Measurements from ENCODE around the gene F2RL3.

Gene F2RL3

GRCh38 chr19:16876904-16877361, 11.9 kb upstream of the F2RL3 start:
- TF ChIP-seq FOXA1 (IDR thresholded peaks at IDR 0.05) (no peak), SP1 (IDR thresholded peaks at IDR 0.05) (no peak), NFRKB (IDR thresholded peaks at IDR 0.05) (no peak)
- TF ChIP-seq, protein P1, sequence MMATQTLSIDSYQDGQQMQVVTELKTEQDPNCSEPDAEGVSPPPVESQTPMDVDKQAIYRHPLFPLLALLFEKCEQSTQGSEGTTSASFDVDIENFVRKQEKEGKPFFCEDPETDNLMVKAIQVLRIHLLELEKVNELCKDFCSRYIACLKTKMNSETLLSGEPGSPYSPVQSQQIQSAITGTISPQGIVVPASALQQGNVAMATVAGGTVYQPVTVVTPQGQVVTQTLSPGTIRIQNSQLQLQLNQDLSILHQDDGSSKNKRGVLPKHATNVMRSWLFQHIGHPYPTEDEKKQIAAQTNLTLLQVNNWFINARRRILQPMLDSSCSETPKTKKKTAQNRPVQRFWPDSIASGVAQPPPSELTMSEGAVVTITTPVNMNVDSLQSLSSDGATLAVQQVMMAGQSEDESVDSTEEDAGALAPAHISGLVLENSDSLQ (IDR thresholded peaks at IDR 0.05) = no peak
- no peak for DNase-seq (ENCODE audit: extremely low spot score)
- POLR2A ChIA-PET = no interaction called here
- CTCF ChIA-PET = no interaction called here

- POLR2A ChIA-PET = no interaction called here
- CTCF ChIA-PET = no interaction called here
These were observed 11.2 kb upstream of the F2RL3 start for GRCh38 chr19:16877581-16877980.

GRCh38 chr19:16878181-16878965, 10.4 kb upstream of the F2RL3 start:
- POLR2A ChIA-PET = no interaction called here
- TF ChIP-seq, protein P1 (IDR thresholded peaks at IDR 0.05) = no peak
- TF ChIP-seq ARNT (IDR thresholded peaks at IDR 0.05) = no peak
- no peak for TF ChIP-seq FOXM1 (IDR thresholded peaks at IDR 0.05; ENCODE audit: borderline replicate concordance)
- no peak for TF ChIP-seq FOXK2 (IDR thresholded peaks at IDR 0.05)
- no peak for TF ChIP-seq TARDBP (IDR thresholded peaks at IDR 0.05)
- no peak for TF ChIP-seq HDGF (IDR thresholded peaks at IDR 0.05; ENCODE audit: borderline replicate concordance)
- TF ChIP-seq CTBP1 (IDR thresholded peaks at IDR 0.05; ENCODE audit: borderline replicate concordance) = no peak
- TF ChIP-seq SUZ12 (IDR thresholded peaks at IDR 0.05) = no peak
- TF ChIP-seq ELF4 (IDR thresholded peaks at IDR 0.05) = no peak
- TF ChIP-seq ZNF384 (IDR thresholded peaks at IDR 0.05) = no peak
- TF ChIP-seq NFRKB (IDR thresholded peaks at IDR 0.05) = no peak
- DNase-seq (ENCODE audit: extremely low spot score) = no peak
- CTCF ChIA-PET = no interaction called here

More at GRCh38 chr19:16877581-16877980, 11.2 kb upstream of the F2RL3 start:
- TF ChIP-seq TARDBP (IDR thresholded peaks at IDR 0.05) (no peak), LEF1 (IDR thresholded peaks at IDR 0.05; ENCODE audit: borderline replicate concordance) (no peak), ZNF384 (IDR thresholded peaks at IDR 0.05) (no peak), SUZ12 (IDR thresholded peaks at IDR 0.05) (no peak), FOXA1 (IDR thresholded peaks at IDR 0.05) (no peak), L3MBTL2 (conservative IDR thresholded peaks at IDR 0.05) (no peak)
- TF ChIP-seq, protein P1 (IDR thresholded peaks at IDR 0.05) = no peak
- no peak for DNase-seq (ENCODE audit: extremely low spot score)

GRCh38 chr19:16880884-16881554, 7.8 kb upstream of the F2RL3 start:
- CTCF ChIA-PET = no interaction called here
- no peak for TF ChIP-seq ARNT (IDR thresholded peaks at IDR 0.05)
- TF ChIP-seq CTBP1 (IDR thresholded peaks at IDR 0.05; ENCODE audit: borderline replicate concordance) = no peak
- no peak for TF ChIP-seq FOXM1 (IDR thresholded peaks at IDR 0.05; ENCODE audit: borderline replicate concordance)
- no peak for TF ChIP-seq ZNF384 (IDR thresholded peaks at IDR 0.05)
- TF ChIP-seq FOXK2 (IDR thresholded peaks at IDR 0.05) = no peak
- TF ChIP-seq TARDBP (IDR thresholded peaks at IDR 0.05) = no peak
- TF ChIP-seq LEF1 (IDR thresholded peaks at IDR 0.05; ENCODE audit: borderline replicate concordance) = no peak
- TF ChIP-seq FOXA1 (IDR thresholded peaks at IDR 0.05) = no peak
- no peak for TF ChIP-seq L3MBTL2 (conservative IDR thresholded peaks at IDR 0.05)
- TF ChIP-seq, protein P1 (IDR thresholded peaks at IDR 0.05) = no peak
- no peak for TF ChIP-seq SUZ12 (IDR thresholded peaks at IDR 0.05)
- TF ChIP-seq HDGF (IDR thresholded peaks at IDR 0.05; ENCODE audit: borderline replicate concordance) = no peak
- no peak for TF ChIP-seq SP1 (IDR thresholded peaks at IDR 0.05)
- no peak for TF ChIP-seq NFRKB (IDR thresholded peaks at IDR 0.05)
- TF ChIP-seq BHLHE40 (IDR thresholded peaks at IDR 0.05; ENCODE audit: borderline replicate concordance) = no peak
- TF ChIP-seq ELF4 (IDR thresholded peaks at IDR 0.05) = no peak
- no peak for DNase-seq (ENCODE audit: extremely low spot score)
- POLR2A ChIA-PET = no interaction called here

- ChIA-PET POLR2A (no interaction called here), CTCF (no interaction called here)
- no peak for DNase-seq (ENCODE audit: extremely low spot score)
- TF ChIP-seq SUZ12 (IDR thresholded peaks at IDR 0.05) (no peak), ZNF384 (IDR thresholded peaks at IDR 0.05) (no peak)
These were observed 6.7 kb upstream of the F2RL3 start for GRCh38 chr19:16882146-16882545.

DNA sequence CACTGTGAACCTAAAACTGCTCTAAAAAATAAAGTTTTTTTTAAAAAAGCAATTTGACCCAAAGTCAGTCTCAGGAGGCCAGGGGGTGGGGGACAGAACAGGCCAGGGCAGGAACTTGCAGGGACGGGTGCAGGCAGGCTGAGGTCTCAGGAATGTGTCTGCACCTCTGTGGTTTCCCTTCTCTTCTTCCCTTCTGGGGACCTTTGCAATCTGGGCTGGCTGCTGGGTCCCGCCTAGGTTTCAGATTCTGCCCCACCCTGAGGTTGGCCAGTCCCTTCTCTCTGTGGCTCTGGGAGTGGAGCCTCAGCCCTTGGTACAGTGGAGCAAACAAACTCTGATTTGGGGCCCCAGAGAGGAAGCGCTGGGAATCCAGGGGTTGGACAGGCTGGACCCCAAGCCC, 5.3 kb upstream of the F2RL3 start:
- TF ChIP-seq FOXM1 (IDR thresholded peaks at IDR 0.05; ENCODE audit: borderline replicate concordance) = no peak
- TF ChIP-seq CTBP1 (IDR thresholded peaks at IDR 0.05; ENCODE audit: borderline replicate concordance) = no peak
- TF ChIP-seq FOXK2 (IDR thresholded peaks at IDR 0.05) = no peak
- no peak for TF ChIP-seq BHLHE40 (IDR thresholded peaks at IDR 0.05; ENCODE audit: borderline replicate concordance)
- TF ChIP-seq ZNF384 (IDR thresholded peaks at IDR 0.05) = no peak
- TF ChIP-seq, protein P1 (IDR thresholded peaks at IDR 0.05) = no peak
- no peak for TF ChIP-seq SP1 (IDR thresholded peaks at IDR 0.05)
- TF ChIP-seq ELF4 (IDR thresholded peaks at IDR 0.05) = no peak
- DNase-seq (ENCODE audit: extremely low spot score) = no peak
- ChIA-PET CTCF (no interaction called here), POLR2A (no interaction called here)
